HepG2 (cell line): ENCODE data around the gene SMAP2.

Source experiments
- CTCF ChIP-seq: sonication (generic); formaldehyde crosslinking; IDR thresholded peaks from 2 replicates; pipeline ENCODE4 v1.5.0; 2020; ENCODE audit warnings: mild to moderate bottlenecking, missing genetic modification reagents, moderate library complexity
- HIVEP1 ChIP-seq: sonication (generic); formaldehyde crosslinking; IDR thresholded peaks from 2 replicates; pipeline ENCODE4 v1.4.0; 2020; ENCODE audit warnings: mild to moderate bottlenecking, missing genetic modification reagents
- POLR2AphosphoS5 ChIP-seq: IDR thresholded peaks from 2 replicates; pipeline ENCODE4 v1.6.1; 2012; ENCODE audit warnings: low read depth, low read length
- SALL1 ChIP-seq: sonication (generic); formaldehyde crosslinking; IDR thresholded peaks from 2 replicates; pipeline ENCODE4 v1.8.0; 2022; ENCODE audit warnings: mild to moderate bottlenecking, missing genetic modification reagents

DNA sequence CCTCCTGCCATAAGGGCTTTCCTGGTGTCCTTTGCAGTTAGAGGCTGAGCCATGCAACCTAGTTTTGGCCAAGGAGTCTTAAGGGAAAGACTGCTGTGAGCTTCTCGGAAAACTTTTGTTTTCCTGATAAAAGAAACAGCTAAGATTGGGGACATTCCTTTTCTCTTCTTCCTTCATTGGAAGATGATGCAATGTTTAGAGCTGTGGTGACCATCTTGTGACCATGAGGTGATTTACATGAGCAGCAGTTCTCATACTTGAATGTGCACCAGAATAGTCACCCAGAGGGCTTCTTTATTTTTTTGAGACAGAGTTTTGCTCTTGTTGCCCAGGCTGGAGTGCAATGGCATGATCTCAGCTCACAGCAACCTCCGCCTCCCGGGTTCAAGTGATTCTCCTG lies 20.4 kb upstream of the SMAP2 start:
- TF ChIP-seq CTCF (CRISPR knock-in tag): no peak
- no peak for TF ChIP-seq HIVEP1 (CRISPR knock-in tag)
- TF ChIP-seq SALL1: no peak
- no peak for TF ChIP-seq POLR2AphosphoS5
